ENCODE results near the gene KIF23.

Gene KIF23

GRCh38 chr15:69394556-69395282 is 19.4 kb upstream of the KIF23 start:
- no peak overlapping the region for H3K4me3 ChIP-seq (ENCODE audit: low read length in 2 of 2)
- H3K9me3 ChIP-seq (ENCODE audit: control insufficient read depth in 2 of 2, low read length in 2 of 2): no peaks in the 10 kb centered on the region
- no peaks in the 10 kb centered on the region for H3K27me3 ChIP-seq (ENCODE audit: control insufficient read depth in 2 of 2, insufficient read depth in 2 of 2, low read length in 2 of 2)
- peaks cover 15 to 23% of the 10 kb centered on the region in 2 donors for H3K36me3 ChIP-seq (ENCODE audit: control insufficient read depth in 2 of 2, insufficient read depth in 2 of 2, low read length in 2 of 2)
- H3K9ac ChIP-seq (ENCODE audit: low read depth in 1 of 2, low read length in 2 of 2): no peak overlapping the region
- H3K4me1 ChIP-seq (ENCODE audit: control insufficient read depth in 2 of 2, insufficient read depth in 2 of 2, low read length in 2 of 2): no peaks in the 10 kb centered on the region
- no peak overlapping the region for H3K27ac ChIP-seq (ENCODE audit: low read depth in 2 of 2, low read length in 2 of 2)

- H3K27ac ChIP-seq (ENCODE audit: low read depth in 2 of 2, low read length in 2 of 2): no peak overlapping the region
- H3K9ac ChIP-seq (ENCODE audit: low read depth in 1 of 2, low read length in 2 of 2): no peak overlapping the region
- H3K9me3 ChIP-seq (ENCODE audit: control insufficient read depth in 2 of 2, low read length in 2 of 2): no peaks in the 10 kb centered on the region
- H3K4me3 ChIP-seq (ENCODE audit: low read length in 2 of 2): no peak overlapping the region
- no peaks in the 10 kb centered on the region for H3K27me3 ChIP-seq (ENCODE audit: control insufficient read depth in 2 of 2, insufficient read depth in 2 of 2, low read length in 2 of 2)
- H3K36me3 ChIP-seq (ENCODE audit: control insufficient read depth in 2 of 2, insufficient read depth in 2 of 2, low read length in 2 of 2): peaks cover 17 to 25% of the 10 kb centered on the region in 2 donors
- H3K4me1 ChIP-seq (ENCODE audit: control insufficient read depth in 2 of 2, insufficient read depth in 2 of 2, low read length in 2 of 2): no peaks in the 10 kb centered on the region
These were observed 18.7 kb upstream of the KIF23 start for GRCh38 chr15:69395460-69395859.

DNA sequence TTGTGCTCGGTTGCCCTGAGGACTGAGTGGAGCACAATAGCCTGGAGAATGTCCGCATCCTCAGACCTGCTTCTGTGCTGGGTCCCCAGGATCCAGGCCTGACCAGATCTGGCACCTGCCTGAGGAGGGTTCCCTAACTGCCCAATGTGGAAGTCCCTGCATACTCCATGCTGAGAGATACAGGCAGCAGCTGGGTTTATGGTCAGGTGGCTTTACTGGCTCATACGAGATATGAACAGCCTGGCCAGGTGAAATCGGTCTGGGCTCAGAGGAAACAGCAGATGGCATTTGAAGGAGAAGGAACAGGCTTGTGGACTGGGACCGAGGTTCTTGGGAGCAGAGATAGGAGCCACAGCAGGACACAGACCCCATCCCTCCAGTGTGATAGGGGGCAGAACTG is 18.2 kb upstream of the KIF23 start:
- H3K27me3 ChIP-seq (ENCODE audit: control insufficient read depth in 2 of 2, insufficient read depth in 2 of 2, low read length in 2 of 2): no peaks in the 10 kb centered on the region
- H3K4me3 ChIP-seq (ENCODE audit: low read length in 2 of 2): no peak overlapping the region
- H3K4me1 ChIP-seq (ENCODE audit: control insufficient read depth in 2 of 2, insufficient read depth in 2 of 2, low read length in 2 of 2): no peaks in the 10 kb centered on the region
- H3K9me3 ChIP-seq (ENCODE audit: control insufficient read depth in 2 of 2, low read length in 2 of 2): no peaks in the 10 kb centered on the region
- peaks cover 22 to 25% of the 10 kb centered on the region in 2 donors for H3K36me3 ChIP-seq (ENCODE audit: control insufficient read depth in 2 of 2, insufficient read depth in 2 of 2, low read length in 2 of 2)
- H3K9ac ChIP-seq (ENCODE audit: low read depth in 1 of 2, low read length in 2 of 2): no peak overlapping the region
- H3K27ac ChIP-seq (ENCODE audit: low read depth in 2 of 2, low read length in 2 of 2): no peak overlapping the region

DNA sequence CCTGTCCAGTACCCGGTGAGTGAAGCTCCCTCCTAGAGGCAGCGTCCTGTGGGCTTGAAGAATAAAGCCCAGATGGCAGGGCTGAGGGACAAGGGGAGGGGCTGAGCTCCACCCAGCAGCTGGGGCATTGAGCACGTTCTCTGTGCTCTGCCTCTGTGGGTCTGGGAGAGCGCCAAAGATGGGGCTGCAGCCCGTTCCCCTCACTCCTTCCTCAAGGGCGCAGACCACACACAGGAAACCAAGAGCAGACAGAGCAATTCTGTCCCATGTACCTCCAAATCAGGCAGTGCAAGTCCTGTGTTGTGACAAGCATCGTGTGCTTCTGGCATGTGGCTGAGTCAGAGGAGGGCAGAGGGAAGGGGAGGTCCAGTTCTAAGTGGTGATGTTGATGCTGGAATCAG is 15.7 kb upstream of the KIF23 start:
- Histone ChIP-seq H3K4me1 (ENCODE audit: control insufficient read depth in 2 of 2, insufficient read depth in 2 of 2, low read length in 2 of 2) (no peaks in the 10 kb centered on the region), H3K27me3 (ENCODE audit: control insufficient read depth in 2 of 2, insufficient read depth in 2 of 2, low read length in 2 of 2) (no peaks in the 10 kb centered on the region), H3K27ac (ENCODE audit: low read depth in 2 of 2, low read length in 2 of 2) (no peak overlapping the region), H3K36me3 (ENCODE audit: control insufficient read depth in 2 of 2, insufficient read depth in 2 of 2, low read length in 2 of 2) (peaks cover 23% of the 10 kb centered on the region in 2 donors), H3K9ac (ENCODE audit: low read depth in 1 of 2, low read length in 2 of 2) (no peak overlapping the region), H3K9me3 (ENCODE audit: control insufficient read depth in 2 of 2, low read length in 2 of 2) (no peaks in the 10 kb centered on the region), H3K4me3 (ENCODE audit: low read length in 2 of 2) (no peak overlapping the region)

DNA sequence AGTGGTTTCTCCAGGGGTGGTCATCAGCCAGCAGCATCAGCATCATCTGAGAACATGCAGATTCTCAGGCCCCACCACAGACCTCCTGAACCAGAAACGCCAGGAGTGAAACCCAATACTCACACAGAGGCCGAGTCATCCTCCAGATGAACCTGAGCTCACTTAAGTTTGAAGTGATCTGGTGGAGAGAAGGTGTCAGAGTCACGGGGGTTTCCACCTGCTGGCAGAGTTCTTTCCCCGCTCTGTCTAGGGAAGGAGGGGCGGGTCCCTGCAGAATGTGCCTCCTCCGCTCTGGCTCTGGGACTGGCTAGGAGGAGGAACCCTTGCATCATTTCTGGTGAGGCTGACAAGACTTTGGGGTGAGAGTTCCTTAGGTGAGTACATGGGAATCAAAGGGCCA is 13.3 kb upstream of the KIF23 start:
- no peaks in the 10 kb centered on the region for H3K27me3 ChIP-seq (ENCODE audit: control insufficient read depth in 2 of 2, insufficient read depth in 2 of 2, low read length in 2 of 2)
- H3K27ac ChIP-seq (ENCODE audit: low read depth in 2 of 2, low read length in 2 of 2): no peak overlapping the region
- H3K4me3 ChIP-seq (ENCODE audit: low read length in 2 of 2): no peak overlapping the region
- peaks cover 23 to 25% of the 10 kb centered on the region in 2 donors for H3K36me3 ChIP-seq (ENCODE audit: control insufficient read depth in 2 of 2, insufficient read depth in 2 of 2, low read length in 2 of 2)
- H3K9me3 ChIP-seq (ENCODE audit: control insufficient read depth in 2 of 2, low read length in 2 of 2): no peaks in the 10 kb centered on the region
- H3K9ac ChIP-seq (ENCODE audit: low read depth in 1 of 2, low read length in 2 of 2): no peak overlapping the region
- H3K4me1 ChIP-seq (ENCODE audit: control insufficient read depth in 2 of 2, insufficient read depth in 2 of 2, low read length in 2 of 2): no peaks in the 10 kb centered on the region

GRCh38 chr15:69402816-69403215 is 11.3 kb upstream of the KIF23 start:
- H3K27ac ChIP-seq (ENCODE audit: low read depth in 2 of 2, low read length in 2 of 2): no peak overlapping the region
- no peaks in the 10 kb centered on the region for H3K4me1 ChIP-seq (ENCODE audit: control insufficient read depth in 2 of 2, insufficient read depth in 2 of 2, low read length in 2 of 2)
- no peaks in the 10 kb centered on the region for H3K27me3 ChIP-seq (ENCODE audit: control insufficient read depth in 2 of 2, insufficient read depth in 2 of 2, low read length in 2 of 2)
- peaks cover 17 to 24% of the 10 kb centered on the region in 2 donors for H3K36me3 ChIP-seq (ENCODE audit: control insufficient read depth in 2 of 2, insufficient read depth in 2 of 2, low read length in 2 of 2)
- H3K9ac ChIP-seq (ENCODE audit: low read depth in 1 of 2, low read length in 2 of 2): no peak overlapping the region
- no peaks in the 10 kb centered on the region for H3K9me3 ChIP-seq (ENCODE audit: control insufficient read depth in 2 of 2, low read length in 2 of 2)
- H3K4me3 ChIP-seq (ENCODE audit: low read length in 2 of 2): no peak overlapping the region

GRCh38 chr15:69403594-69403993 is 10.6 kb upstream of the KIF23 start:
- H3K9me3 ChIP-seq (ENCODE audit: control insufficient read depth in 2 of 2, low read length in 2 of 2): no peaks in the 10 kb centered on the region
- no peak overlapping the region for H3K9ac ChIP-seq (ENCODE audit: low read depth in 1 of 2, low read length in 2 of 2)
- no peak overlapping the region for H3K4me3 ChIP-seq (ENCODE audit: low read length in 2 of 2)
- H3K27me3 ChIP-seq (ENCODE audit: control insufficient read depth in 2 of 2, insufficient read depth in 2 of 2, low read length in 2 of 2): no peaks in the 10 kb centered on the region
- no peaks in the 10 kb centered on the region for H3K4me1 ChIP-seq (ENCODE audit: control insufficient read depth in 2 of 2, insufficient read depth in 2 of 2, low read length in 2 of 2)
- H3K36me3 ChIP-seq (ENCODE audit: control insufficient read depth in 2 of 2, insufficient read depth in 2 of 2, low read length in 2 of 2): peaks cover 11 to 16% of the 10 kb centered on the region in 2 donors
- no peak overlapping the region for H3K27ac ChIP-seq (ENCODE audit: low read depth in 2 of 2, low read length in 2 of 2)

- Histone ChIP-seq H3K4me3 (ENCODE audit: low read length in 2 of 2) (no peak overlapping the region), H3K4me1 (ENCODE audit: control insufficient read depth in 2 of 2, insufficient read depth in 2 of 2, low read length in 2 of 2) (no peaks in the 10 kb centered on the region), H3K27me3 (ENCODE audit: control insufficient read depth in 2 of 2, insufficient read depth in 2 of 2, low read length in 2 of 2) (no peaks in the 10 kb centered on the region), H3K36me3 (ENCODE audit: control insufficient read depth in 2 of 2, insufficient read depth in 2 of 2, low read length in 2 of 2) (peaks cover 5 to 13% of the 10 kb centered on the region in 2 donors), H3K9ac (ENCODE audit: low read depth in 1 of 2, low read length in 2 of 2) (no peak overlapping the region), H3K9me3 (ENCODE audit: control insufficient read depth in 2 of 2, low read length in 2 of 2) (no peaks in the 10 kb centered on the region), H3K27ac (ENCODE audit: low read depth in 2 of 2, low read length in 2 of 2) (no peak overlapping the region)
These were observed 9.0 kb upstream of the KIF23 start for GRCh38 chr15:69405110-69405509.

- Histone ChIP-seq H3K9me3 (ENCODE audit: control insufficient read depth in 2 of 2, low read length in 2 of 2) (no peaks in the 10 kb centered on the region), H3K9ac (ENCODE audit: low read depth in 1 of 2, low read length in 2 of 2) (no peak overlapping the region), H3K36me3 (ENCODE audit: control insufficient read depth in 2 of 2, insufficient read depth in 2 of 2, low read length in 2 of 2) (peaks cover 0 to 7% of the 10 kb centered on the region in 2 donors), H3K4me3 (ENCODE audit: low read length in 2 of 2) (no peak overlapping the region), H3K27me3 (ENCODE audit: control insufficient read depth in 2 of 2, insufficient read depth in 2 of 2, low read length in 2 of 2) (no peaks in the 10 kb centered on the region), H3K27ac (ENCODE audit: low read depth in 2 of 2, low read length in 2 of 2) (no peak overlapping the region), H3K4me1 (ENCODE audit: control insufficient read depth in 2 of 2, insufficient read depth in 2 of 2, low read length in 2 of 2) (no peaks in the 10 kb centered on the region)
These were observed 6.3 kb upstream of the KIF23 start for GRCh38 chr15:69407719-69408400.

- no peaks in the 10 kb centered on the region for H3K9me3 ChIP-seq (ENCODE audit: control insufficient read depth in 2 of 2, low read length in 2 of 2)
- peaks cover 0 to 4% of the 10 kb centered on the region in 2 donors for H3K36me3 ChIP-seq (ENCODE audit: control insufficient read depth in 2 of 2, insufficient read depth in 2 of 2, low read length in 2 of 2)
- no peak overlapping the region for H3K4me3 ChIP-seq (ENCODE audit: low read length in 2 of 2)
- peaks cover 2% of the 10 kb centered on the region in 2 donors for H3K4me1 ChIP-seq (ENCODE audit: control insufficient read depth in 2 of 2, insufficient read depth in 2 of 2, low read length in 2 of 2)
- no peak overlapping the region for H3K9ac ChIP-seq (ENCODE audit: low read depth in 1 of 2, low read length in 2 of 2)
- H3K27me3 ChIP-seq (ENCODE audit: control insufficient read depth in 2 of 2, insufficient read depth in 2 of 2, low read length in 2 of 2): no peaks in the 10 kb centered on the region
- H3K27ac ChIP-seq (ENCODE audit: low read depth in 2 of 2, low read length in 2 of 2): no peak overlapping the region
These were observed 5.3 kb upstream of the KIF23 start for GRCh38 chr15:69408841-69409240.

Data from mucosa of rectum (tissue), 2 donors.